GM19397 (cell line): Measurements from ENCODE around the gene CCDC116.
"Not testable (repeated sequence)": the region's sequence is repeated elsewhere in the genome, so short reads cannot be mapped to it uniquely, and the experiment has no call there.

Experiments used
- ATAC-seq: cut with Tn5 transposase; IDR thresholded peaks from one replicate; pipeline ENCODE4 v1.9.1; 2021; ENCODE audit warnings: mild to moderate bottlenecking, moderate library complexity; ENCODE audit not compliant: unreplicated experiment

The CCDC116 gene

GRCh38 chr22:21609556-21610157 is 22.9 kb upstream of the CCDC116 start:
- not testable (repeated sequence) for ATAC-seq

DNA sequence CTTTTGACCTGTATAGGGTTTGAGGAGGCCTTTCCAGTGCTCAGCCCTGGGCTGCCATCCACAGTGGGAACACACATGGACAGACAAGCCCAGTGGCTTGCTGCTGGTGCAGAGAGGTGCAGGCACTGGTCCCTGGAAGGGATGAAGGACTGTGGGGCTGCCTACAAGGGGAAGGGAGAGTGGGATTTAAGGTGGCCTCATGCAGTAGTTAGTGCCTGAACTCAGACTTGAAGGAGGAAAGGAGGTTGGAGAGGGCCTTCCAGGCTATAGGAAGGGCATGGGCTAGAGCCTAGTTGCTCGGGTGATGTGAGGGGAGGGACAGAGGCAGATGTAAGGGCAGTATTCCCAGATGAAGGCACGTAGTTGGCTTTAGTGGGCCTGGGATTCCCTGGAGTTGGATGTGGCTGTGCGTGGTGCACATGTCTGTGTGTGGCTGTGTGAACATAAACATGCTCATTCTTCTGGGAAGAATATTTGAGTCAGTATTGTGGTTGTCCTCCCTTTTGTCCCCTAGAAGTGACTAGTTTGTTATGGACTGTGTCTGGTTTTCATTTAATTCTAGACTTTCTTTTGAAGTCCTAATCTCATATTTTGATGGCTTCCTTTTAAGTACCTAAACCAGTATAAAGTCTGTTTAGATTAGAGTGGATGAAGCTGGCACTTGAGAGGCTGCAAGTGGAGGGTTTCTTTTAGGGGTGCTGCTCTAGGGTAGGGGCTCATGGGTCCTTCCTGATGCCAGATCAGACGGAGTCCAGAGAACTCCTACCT is 21.2 kb upstream of the CCDC116 start:
- ATAC-seq: no peak

GRCh38 chr22:21612858-21613257 is 19.7 kb upstream of the CCDC116 start:
- no peak for ATAC-seq

GRCh38 chr22:21613553-21614233 is 18.9 kb upstream of the CCDC116 start:
- ATAC-seq: no peak

GRCh38 chr22:21615731-21616130 is 16.8 kb upstream of the CCDC116 start:
- no peak for ATAC-seq

DNA sequence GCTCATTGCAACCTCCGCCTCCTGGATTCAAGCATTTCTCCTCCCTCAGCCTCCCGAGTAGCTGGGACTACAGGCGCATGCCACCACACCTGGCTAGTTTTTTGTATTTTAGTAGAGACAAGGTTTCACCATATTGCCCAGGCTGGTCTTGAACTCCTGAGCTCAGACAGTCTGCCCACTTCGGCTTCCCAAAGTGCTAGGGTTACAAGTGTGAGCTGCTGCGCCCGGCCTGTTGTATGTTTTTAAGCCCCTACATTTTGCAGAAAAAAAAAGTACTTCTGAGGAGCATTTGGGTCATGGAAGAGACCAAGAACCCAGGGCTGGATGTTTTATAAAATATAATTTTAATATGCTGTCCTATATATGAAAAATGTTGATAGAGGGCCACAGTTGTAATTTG is 15.2 kb upstream of the CCDC116 start:
- ATAC-seq: not testable (repeated sequence)

DNA sequence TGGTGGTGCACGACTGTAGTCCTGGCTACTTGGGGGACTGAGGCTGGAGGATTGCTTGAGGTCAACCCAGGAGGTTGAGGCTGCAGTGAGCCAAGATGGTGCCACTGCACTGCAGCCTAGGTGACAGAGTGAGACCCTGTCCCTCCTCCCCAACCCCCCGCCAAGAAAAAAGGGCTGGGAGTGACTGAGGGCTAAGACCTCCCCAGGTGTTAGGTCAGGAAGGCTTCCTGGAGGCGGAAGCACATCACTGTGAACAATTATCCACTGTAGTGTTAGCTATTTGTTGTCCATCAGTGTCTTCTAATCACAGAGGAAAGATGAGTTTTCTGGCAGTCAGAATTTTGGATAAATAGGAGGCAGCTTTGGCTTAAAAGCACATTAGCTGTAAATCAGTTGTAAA is 11.5 kb upstream of the CCDC116 start:
- no peak for ATAC-seq

- no peak for ATAC-seq
Observed at GRCh38 chr22:21622011-21622918, 10.3 kb upstream of the CCDC116 start.

DNA sequence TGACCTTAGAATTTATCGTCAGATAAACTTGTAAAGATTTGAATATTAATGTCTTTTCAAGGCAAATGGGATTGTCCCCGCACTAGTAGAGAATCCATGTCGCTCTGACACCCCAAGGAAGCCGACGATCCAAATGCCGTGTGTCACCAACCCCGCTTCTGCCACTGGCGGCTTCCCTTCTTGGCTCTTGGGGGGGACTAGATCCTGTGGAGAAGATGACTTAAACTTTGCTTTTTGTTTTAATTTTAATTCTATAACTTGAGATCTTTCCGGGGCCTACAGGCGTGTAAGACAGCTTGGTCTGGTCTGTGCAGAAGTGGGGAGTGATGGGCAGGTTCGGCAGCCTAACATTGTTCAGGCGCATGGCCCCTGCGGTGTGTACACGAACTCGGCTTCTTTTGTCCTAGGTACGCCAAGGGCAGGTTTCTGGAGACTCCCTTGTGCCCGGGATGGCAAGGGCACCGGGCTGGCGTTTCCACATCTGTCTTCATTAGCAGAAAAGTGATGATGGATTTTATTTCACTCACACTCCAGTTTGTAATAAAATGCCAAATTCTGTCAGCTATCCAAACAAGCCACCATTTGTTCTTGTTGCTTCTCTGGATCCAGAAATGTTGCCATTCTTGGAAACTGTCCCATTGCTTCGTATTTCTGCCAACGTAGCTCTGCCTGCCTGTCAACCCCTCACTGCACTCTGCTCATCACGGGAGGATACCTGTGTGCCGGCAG is 9.5 kb upstream of the CCDC116 start:
- no peak for ATAC-seq

- no peak for ATAC-seq
Observed at GRCh38 chr22:21623648-21623970, 9.0 kb upstream of the CCDC116 start.

GRCh38 chr22:21624120-21624879 is 8.3 kb upstream of the CCDC116 start:
- no peak for ATAC-seq

GRCh38 chr22:21624880-21625791 is 7.4 kb upstream of the CCDC116 start:
- no peak for ATAC-seq

GRCh38 chr22:21626073-21626734 is 6.4 kb upstream of the CCDC116 start:
- ATAC-seq: no peak

- ATAC-seq: no peak
Observed at GRCh38 chr22:21626735-21627469, 5.7 kb upstream of the CCDC116 start.

DNA sequence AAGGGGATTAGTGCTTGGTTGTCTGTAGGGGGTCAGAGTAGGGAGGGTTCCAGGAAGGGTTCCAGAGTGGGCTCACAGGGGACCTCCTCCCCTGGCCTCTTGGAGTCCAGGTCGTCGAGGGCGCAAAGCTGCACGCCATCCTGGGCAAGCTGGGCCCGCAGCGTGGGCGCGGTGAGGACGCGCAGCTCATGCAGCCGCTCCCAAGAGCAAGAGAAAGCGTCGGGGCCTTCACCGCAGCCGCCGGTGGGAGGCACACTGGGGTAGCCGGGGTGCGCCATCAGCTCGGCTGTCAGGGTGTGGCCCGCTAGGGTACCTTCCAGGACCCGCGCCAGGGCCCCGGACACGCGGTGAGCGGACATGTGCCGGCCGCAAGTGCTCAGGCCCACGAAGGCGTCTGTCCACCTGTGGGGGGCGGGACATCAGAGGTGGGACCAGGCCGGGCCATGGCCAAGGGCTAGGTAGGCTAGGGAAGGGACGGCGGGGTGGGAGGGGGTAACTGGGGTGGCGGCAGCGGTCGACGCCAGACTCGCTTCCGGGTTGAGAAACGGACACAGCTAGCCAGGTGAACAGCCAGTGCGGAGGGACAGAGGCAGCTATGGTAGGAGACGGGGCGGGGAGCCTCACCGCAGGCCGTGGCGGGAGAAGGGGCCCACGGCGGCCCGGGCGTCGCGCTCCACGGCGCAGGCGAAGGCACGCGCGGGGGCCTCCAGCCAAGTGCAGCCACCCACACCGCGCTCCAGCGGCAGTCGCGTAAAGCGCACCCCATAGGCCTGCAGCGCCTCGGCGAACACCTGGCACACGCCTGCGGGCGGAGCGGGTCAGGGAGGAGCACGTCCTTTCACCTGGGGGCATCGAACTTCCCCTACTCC is 3.9 kb upstream of the CCDC116 start:
- no peak for ATAC-seq
